Mucosa of stomach (tissue), 1 donor: ENCODE results near the gene TEAD3.
"Not testable (repeated sequence)": the region's sequence is repeated elsewhere in the genome, so short reads cannot be mapped to it uniquely, and the experiment has no call there.

ENCODE experiments used
- H3K27me3 ChIP-seq: one replicate; pipeline ENCODE4 v1.7.0; 2013; ENCODE audit warnings: mild to moderate bottlenecking, low read length; ENCODE audit not compliant: control insufficient read depth, insufficient read depth
- H3K36me3 ChIP-seq: one replicate; pipeline ENCODE4 v1.7.0; 2013; ENCODE audit warnings: low read length; ENCODE audit not compliant: control insufficient read depth, insufficient read depth
- H3K4me1 ChIP-seq: one replicate; pipeline ENCODE4 v1.7.0; 2013; ENCODE audit warnings: mild to moderate bottlenecking, low read length; ENCODE audit not compliant: control insufficient read depth, insufficient read depth
- H3K4me3 ChIP-seq: one replicate; pipeline ENCODE4 v1.7.0; 2013; ENCODE audit warnings: low read length
- H3K9ac ChIP-seq: one replicate; pipeline ENCODE4 v1.7.0; 2013; ENCODE audit warnings: mild to moderate bottlenecking, low read length, moderate library complexity
- H3K9me3 ChIP-seq: one replicate; pipeline ENCODE4 v1.7.0; 2013; ENCODE audit warnings: mild to moderate bottlenecking, low read length, moderate library complexity; ENCODE audit not compliant: control insufficient read depth
- donor health status: Pancreatic carcinoma.

Gene TEAD3

GRCh38 chr6:35496841-35497570 is at the start of gene TEAD3:
Gene TEAD3 (minus strand): TSS chr6:35497079.
- H3K9ac ChIP-seq = peak within 1 kb of the TSS; percentile 81
- H3K4me1 ChIP-seq = peaks cover 53% of the 10 kb centered on the region

GRCh38 chr6:35544769-35545361 is 48.0 kb upstream of the TEAD3 start:
- H3K4me3 ChIP-seq = no peak overlapping the region
- peaks cover 11% of the 10 kb centered on the region for H3K27me3 ChIP-seq
- H3K9me3 ChIP-seq = no peaks in the 10 kb centered on the region
- H3K4me1 ChIP-seq = no peaks in the 10 kb centered on the region
- no peaks in the 10 kb centered on the region for H3K36me3 ChIP-seq
- H3K9ac ChIP-seq = no peak overlapping the region

More at GRCh38 chr6:35496841-35497570, at the start of gene TEAD3:
- Histone ChIP-seq H3K36me3 (no peaks in the 10 kb centered on the region), H3K4me3 (peak within 1 kb of the TSS; percentile 74), H3K9me3 (no peaks in the 10 kb centered on the region), H3K27me3 (peaks cover 14% of the 10 kb centered on the region)

GRCh38 chr6:35543459-35544193 is 46.7 kb upstream of the TEAD3 start:
- Histone ChIP-seq H3K27me3 (peaks cover 11% of the 10 kb centered on the region), H3K4me3 (no peak overlapping the region), H3K9ac (no peak overlapping the region), H3K4me1 (no peaks in the 10 kb centered on the region), H3K36me3 (no peaks in the 10 kb centered on the region), H3K9me3 (no peaks in the 10 kb centered on the region)

GRCh38 chr6:35541836-35542235 is 45.0 kb upstream of the TEAD3 start:
- Histone ChIP-seq H3K27me3 (peaks cover 11% of the 10 kb centered on the region), H3K9ac (no peak overlapping the region), H3K36me3 (no peaks in the 10 kb centered on the region), H3K9me3 (no peaks in the 10 kb centered on the region), H3K4me1 (no peaks in the 10 kb centered on the region), H3K4me3 (no peak overlapping the region)

- Histone ChIP-seq H3K36me3 (no peaks in the 10 kb centered on the region), H3K4me1 (no peaks in the 10 kb centered on the region), H3K4me3 (no peak overlapping the region), H3K27me3 (no peaks in the 10 kb centered on the region), H3K9me3 (no peaks in the 10 kb centered on the region), H3K9ac (no peak overlapping the region)
Observed at GRCh38 chr6:35539223-35539622, 42.3 kb upstream of the TEAD3 start.

- not testable (repeated sequence) for H3K36me3 ChIP-seq, H3K9me3 ChIP-seq, H3K9ac ChIP-seq, H3K27me3 ChIP-seq, H3K4me3 ChIP-seq, H3K4me1 ChIP-seq
Observed at GRCh38 chr6:35535847-35536246, 39.0 kb upstream of the TEAD3 start.

- H3K4me3 ChIP-seq = no peak overlapping the region
- H3K4me1 ChIP-seq = no peaks in the 10 kb centered on the region
- no peaks in the 10 kb centered on the region for H3K9me3 ChIP-seq
- no peak overlapping the region for H3K9ac ChIP-seq
- H3K36me3 ChIP-seq = no peaks in the 10 kb centered on the region
- no peaks in the 10 kb centered on the region for H3K27me3 ChIP-seq
Observed at GRCh38 chr6:35534407-35535170, 37.7 kb upstream of the TEAD3 start.

GRCh38 chr6:35533981-35534380 is 37.1 kb upstream of the TEAD3 start:
- H3K4me3 ChIP-seq = no peak overlapping the region
- H3K27me3 ChIP-seq = no peaks in the 10 kb centered on the region
- no peaks in the 10 kb centered on the region for H3K4me1 ChIP-seq
- no peak overlapping the region for H3K9ac ChIP-seq
- H3K9me3 ChIP-seq = no peaks in the 10 kb centered on the region
- H3K36me3 ChIP-seq = no peaks in the 10 kb centered on the region

- no peak overlapping the region for H3K4me3 ChIP-seq
- H3K36me3 ChIP-seq = no peaks in the 10 kb centered on the region
- no peaks in the 10 kb centered on the region for H3K27me3 ChIP-seq
- H3K9me3 ChIP-seq = no peaks in the 10 kb centered on the region
- no peak overlapping the region for H3K9ac ChIP-seq
- no peaks in the 10 kb centered on the region for H3K4me1 ChIP-seq
Observed at GRCh38 chr6:35532126-35532525, 35.2 kb upstream of the TEAD3 start.

- Histone ChIP-seq H3K36me3 (no peaks in the 10 kb centered on the region), H3K4me1 (no peaks in the 10 kb centered on the region), H3K4me3 (no peak overlapping the region), H3K9ac (no peak overlapping the region), H3K27me3 (no peaks in the 10 kb centered on the region), H3K9me3 (no peaks in the 10 kb centered on the region)
Observed at GRCh38 chr6:35524380-35525020, 27.6 kb upstream of the TEAD3 start.
